NCI-H82 (cell line): ENCODE measurements around the gene BAD.

Experiments
- DNase-seq: peaks from one replicate; lab custom pipeline; 2025; lab: John Stamatoyannopoulos, UW

Gene BAD

DNA sequence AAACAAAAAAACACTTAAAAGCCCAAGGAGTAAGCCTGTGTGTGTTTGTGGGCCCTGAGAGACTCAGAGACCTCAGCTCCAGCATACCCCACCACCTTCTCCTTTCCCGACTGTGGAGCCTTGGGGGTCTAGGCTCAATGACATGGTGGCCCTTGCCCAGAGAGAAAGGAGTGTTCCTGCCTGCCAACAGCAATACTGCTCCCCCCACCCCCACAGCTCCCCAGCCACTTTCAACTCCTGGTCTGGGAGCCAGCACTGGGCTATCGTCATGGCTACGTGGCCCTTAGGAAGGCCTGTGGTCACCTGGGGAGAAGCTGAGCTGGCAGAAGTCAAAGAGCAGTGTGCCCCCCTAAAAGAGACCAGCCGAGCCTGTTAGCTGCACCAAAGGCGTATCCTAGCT, 40.4 kb downstream of the BAD start:
- DNase-seq: no peak

DNA sequence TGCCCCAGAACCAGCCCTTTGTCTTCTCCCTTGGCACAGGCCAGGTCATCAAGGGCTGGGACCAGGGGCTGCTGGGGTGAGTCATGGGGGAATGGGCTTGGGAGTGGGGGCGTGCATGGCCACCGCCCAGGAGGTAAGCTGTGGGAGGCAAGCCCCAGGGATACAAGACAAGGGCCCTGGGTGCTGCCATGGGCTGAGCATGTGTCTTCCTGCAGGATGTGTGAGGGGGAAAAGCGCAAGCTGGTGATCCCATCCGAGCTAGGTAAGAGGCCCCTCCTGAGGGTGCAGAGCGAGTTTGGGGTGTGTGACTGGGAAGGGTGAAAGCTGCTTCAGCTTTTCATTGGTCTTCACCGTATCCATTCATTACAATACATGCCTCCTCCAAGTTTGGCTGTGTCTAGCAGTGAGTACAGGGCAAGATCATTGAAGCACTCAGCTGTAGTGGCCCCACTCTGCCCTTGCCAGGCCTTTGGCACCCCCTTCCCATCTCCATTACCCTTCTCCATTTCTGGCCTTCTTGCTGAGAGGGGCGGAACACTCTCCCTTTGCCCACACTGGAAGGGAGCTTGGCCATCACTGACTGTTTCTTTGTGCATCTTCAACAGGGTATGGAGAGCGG, 41.1 kb downstream of the BAD start:
- no peak for DNase-seq

DNA sequence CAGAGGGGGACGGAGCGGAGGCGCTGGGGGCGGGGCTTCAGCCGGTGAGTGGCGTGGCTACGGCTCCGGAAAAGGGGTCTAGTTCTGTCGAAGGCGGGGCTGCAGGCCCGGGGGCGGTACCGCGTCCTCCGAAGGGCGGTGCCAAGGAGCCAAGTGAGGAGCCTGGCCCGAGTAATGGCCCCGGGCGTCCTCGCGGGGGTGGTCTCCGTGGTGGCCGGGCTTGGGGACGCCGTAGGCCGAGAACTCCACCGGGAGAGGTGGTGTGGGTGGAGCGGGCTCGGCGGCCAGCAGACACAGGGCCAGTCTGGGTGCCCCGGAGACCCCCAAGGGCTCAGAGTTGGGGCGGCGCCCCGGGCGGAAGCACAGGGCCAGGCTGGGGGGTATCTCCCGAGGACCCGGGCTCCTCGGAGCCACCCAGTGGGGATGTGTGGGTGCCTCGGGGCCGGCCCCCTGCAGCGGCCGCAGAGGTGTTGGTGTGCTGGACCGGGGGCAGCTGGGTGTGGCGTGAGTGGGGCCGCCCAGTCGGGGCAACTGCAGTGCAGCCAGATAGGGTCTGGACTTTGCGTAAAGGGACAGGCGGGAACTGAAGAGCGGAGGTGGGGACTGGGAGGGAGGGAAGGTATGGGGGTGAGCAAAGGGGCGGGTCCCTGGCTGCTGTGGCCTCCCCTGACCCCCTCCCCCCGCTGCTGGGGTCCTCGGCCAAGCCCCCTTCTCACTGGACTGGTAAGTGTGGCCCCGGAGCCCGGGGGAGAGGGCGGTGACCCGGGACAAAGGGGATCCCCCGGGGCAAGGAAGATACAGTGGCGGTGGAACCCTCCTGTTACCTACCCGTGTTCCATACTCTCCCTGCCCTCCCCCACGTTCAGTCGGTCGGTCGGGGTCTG, 42.7 kb downstream of the BAD start:
- DNase-seq: peak; percentile 63

DNA sequence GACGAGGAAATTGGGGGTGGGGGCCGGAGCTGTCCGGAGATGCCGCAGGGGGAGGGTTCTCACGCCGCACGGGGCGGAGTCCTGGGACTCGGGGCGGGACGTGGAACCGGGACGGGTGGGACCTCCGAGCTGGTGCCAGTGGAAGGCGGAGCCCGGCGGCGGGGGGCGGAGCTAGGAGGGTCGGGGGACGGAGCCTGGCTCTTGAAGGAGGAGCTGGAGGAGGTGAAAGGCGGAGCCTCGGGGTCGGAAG, 43.3 kb downstream of the BAD start:
- peak; percentile 98 for DNase-seq

DNA sequence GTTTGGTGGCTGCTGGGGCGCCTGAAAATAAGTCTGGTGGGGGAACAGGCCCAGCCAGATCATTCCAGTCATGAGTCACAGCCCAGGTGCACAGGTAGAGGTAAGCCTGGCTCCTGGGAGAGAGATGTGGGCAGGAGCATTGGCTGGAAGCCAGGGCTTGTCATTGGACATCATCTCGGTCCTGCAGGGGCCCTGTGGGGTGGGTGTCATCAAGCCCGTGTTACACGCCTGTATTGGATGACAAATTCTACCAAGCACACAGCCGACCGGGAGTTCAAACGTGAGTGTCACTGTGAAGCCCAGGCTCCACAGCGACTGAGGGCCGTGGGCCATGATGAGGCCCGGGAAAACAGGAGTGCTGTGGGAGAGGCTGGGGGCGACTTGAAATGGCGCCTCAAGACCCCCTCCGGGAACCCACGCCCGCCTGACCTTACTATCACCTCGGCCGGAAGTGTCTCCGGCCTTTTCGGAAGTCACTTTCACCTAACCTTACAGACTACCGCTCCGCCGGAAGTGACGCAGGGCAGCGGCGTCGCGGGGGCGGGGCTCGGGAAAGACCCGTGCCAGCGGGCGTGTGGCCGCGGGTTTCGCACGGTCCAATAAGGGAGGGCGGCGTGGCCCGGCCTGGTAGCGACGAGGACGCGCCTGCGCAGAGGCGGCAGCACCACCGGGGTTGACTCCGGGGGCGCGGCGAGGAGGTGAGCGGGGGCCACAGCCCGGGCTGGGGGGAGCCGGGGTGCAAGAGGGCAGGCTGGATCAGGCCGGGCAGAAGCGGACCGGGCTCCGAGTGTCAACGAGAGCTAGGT, 43.8 kb downstream of the BAD start, which contains the start of gene FKBP2:
Gene FKBP2, plus strand, starts transcription at position 661 of the 806 bp plus-strand sequence. CDS start 1,293 bp downstream, outside the sequence.
- peak; percentile 96 for DNase-seq

DNA sequence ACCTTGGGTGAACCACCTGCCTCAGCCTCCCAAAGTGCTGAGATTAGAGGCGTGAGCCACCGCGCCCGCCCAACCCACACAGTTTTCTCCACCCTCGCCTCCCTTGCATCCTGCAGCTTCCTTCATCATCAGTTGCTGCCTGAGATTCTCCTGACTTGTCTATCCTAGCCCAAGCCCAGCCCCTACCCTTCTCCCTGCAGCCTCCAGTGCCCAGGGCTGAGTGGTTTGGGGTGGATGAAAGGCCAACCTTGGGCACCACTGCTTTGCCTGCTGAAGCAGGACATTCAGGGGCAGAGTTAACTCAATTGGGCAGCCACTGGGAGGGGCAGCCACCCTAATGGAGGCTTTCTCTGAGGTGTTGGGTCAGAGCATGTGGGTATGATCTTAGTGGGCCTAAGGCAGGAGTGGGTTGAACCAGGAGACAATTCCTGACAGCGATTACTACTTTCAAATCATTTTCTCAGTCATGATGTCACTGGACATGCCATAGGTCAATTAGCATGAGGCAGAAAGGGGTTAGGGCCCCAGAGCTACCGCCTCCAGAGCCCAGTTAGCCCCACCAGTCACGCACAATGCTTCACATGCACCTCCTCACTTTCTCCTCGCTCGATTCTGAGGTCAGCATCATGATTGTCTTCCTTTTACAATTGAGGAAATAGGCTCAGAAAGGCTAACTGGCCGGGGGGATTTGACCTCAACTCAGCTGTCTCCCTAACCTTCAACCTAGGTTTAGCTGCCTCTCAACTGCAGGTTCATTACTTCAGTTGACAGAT, 44.6 kb downstream of the BAD start:
- DNase-seq: no peak

DNA sequence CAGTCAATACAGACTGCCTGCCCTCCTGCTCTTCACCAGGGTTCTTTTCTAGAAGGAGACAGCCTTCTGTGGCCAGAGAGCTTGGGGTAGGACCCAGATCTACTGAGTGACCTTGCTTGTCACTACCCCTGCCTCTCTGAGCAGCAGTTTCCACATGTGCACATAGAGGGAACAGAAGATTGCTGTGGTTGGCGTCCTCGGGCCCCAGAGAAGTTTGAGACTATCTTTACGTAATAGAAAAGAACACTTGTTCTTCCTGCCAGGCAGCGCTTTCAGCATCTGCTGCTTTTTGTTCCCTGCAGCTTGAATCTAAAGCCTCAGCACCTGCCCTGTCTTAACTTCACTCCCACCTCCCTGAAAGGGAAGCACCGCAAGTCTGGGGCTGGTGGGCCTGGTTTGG, 45.5 kb downstream of the BAD start:
- no peak for DNase-seq

DNA sequence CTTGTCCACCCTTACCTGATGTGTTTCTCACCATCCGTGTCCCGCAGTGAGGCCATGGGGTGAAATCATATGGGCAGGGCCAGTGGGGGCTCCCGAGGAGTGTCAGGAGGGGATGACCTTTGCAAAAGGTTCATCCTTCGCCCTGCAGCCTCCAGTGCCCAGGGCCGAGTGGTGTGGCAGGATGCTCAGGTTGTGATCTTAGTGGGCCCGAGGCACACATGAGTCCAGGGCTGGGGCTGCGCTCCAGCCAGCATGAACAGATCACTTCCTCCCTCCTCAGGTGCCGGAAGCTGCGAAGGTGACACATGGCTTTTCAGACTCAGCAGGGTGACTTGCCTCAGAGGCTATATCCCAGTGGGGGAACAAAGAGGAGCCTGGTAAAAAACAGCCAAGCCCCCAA, 46.4 kb downstream of the BAD start:
- DNase-seq: no peak

DNA sequence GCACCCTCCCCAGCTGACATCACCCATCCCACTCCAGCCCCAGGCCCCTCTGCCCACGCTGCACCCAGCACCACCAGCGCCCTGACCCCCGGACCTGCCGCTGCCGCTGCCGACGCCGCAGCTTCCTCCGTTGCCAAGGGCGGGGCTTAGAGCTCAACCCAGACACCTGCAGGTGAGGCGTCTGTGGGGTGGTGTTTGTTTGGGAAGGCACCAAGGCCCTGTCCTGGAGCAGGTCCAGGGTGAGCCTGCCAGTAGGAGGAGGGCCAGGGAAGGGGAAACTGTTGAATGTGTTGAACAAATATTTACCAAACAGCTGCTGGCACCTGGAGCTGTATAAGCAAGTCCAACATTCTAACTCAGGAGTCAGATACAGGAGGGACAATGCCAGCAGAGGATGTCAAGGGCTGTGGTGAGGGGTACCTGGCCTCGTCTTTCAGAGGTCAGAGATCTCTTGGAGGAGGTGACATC, 46.9 kb downstream of the BAD start:
- DNase-seq: no peak

DNA sequence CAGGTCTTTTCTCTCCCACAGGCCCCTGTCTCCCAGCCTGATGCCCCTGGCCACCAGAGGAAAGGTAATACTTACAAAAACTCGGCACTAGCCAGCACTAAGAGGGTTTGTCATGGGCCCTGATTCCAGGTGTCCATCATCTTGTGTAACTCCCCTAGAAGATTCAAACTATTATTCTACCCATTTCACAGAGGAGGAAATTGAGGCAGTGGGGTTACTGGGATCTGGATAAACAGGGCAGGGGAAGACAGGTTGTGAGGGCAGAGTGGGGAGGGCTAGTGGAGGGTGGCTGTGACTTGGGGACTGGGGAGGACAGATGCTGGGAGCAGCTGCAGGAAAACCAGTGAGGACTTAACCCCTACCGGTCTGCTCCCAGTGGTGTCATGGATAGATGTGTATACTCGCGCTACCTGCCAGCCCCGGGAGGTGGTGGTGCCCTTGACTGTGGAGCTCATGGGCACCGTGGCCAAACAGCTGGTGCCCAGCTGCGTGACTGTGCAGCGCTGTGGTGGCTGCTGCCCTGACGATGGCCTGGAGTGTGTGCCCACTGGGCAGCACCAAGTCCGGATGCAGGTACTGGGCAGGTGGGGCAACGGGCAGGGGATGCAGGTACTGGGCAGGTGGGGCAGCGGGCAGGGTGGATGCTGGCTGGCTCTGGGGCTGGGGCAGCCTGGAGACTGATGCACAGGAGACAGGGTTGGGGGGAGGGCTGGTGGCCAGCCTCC, 48.9 kb downstream of the BAD start:
- DNase-seq: no peak

DNA sequence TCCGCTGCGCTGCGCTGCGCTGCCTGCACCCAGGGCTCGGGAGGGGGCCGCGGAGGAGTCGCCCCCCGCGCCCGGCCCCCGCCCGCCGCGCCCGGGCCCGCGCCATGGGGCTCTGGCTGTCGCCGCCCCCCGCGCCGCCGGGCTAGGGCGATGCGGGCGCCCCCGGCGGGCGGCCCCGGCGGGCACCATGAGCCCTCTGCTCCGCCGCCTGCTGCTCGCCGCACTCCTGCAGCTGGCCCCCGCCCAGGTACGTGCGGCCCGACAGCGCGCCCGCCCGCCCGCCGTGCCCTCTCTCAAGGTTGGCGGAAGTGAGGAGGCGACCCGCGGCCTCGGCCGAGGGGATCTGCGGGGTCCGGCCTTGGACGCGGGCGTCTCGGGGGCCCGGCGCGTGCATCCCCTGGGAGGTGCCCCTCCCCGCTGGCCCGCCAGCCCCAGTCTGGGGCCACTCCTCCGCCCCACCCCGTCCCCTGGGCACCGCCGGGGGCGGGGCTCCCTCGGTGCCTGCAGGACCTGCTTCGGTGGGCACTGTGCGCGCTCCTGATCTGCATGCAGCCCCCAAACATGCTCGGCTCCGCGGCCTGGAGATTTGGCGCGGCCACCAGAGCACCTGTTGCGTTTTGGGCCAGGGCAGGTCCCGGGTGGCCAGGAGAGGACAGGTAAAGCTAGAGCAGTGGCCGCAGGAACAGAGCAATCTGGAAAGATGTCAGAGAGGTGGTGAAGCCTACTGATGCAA, 49.7 kb downstream of the BAD start:
- DNase-seq: peak; percentile 53

DNA sequence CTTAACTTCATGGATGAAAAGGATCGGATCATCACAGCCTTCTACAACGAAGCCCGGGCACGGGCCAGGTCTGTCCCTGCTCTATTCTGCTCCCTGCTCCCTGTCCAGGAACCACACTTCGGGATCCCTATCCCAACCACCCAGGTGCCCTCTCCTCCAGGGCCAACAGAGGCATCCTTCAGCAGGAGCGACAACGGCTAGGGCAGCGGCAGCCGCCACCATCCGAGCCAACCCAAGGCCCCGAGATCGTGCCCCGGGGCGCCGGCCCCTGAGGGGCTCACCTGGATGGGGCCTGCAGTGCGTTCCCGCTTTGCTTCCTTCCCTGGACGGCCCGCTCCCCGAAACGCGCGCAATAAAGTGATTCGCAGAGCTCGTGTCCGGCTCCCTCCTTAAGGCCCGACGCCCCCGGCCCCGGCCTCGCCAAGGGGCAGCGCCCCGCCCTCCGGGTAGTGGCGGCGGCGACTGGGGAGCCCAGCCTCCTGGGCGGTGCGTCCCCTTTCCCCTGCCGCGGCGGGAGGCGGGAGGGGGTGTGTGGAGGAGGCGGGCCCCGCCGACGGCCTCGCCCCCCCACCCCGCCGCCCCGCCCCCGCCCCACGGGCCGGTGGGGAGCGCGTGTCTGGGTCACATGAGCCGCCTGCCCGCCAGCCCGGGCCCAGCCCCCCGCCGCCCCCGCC, 50.4 kb downstream of the BAD start, which contains the start of gene VEGFB:
Gene VEGFB, plus strand, starts transcription at position 672 of the 674 bp plus-strand sequence. CDS start 250 bp downstream, outside the sequence.
- peak; percentile 76 for DNase-seq

DNA sequence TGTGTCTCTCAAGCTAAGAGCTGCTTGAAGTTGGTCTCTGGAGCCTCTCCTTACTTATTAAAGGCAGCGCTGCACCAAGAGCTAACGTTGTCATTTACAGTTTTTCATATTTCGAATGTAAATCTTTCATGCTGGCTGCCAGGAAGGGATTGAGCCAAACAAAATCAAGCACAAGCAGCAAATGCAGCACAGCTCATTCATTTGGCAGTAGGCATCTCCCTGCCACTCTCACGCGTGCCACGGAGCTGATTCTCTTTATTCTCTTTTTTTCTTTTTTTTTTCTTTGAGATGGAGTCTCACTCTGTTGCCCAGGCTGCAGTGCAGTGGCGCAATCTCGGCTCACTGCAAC, 51.5 kb downstream of the BAD start:
- no peak for DNase-seq

DNA sequence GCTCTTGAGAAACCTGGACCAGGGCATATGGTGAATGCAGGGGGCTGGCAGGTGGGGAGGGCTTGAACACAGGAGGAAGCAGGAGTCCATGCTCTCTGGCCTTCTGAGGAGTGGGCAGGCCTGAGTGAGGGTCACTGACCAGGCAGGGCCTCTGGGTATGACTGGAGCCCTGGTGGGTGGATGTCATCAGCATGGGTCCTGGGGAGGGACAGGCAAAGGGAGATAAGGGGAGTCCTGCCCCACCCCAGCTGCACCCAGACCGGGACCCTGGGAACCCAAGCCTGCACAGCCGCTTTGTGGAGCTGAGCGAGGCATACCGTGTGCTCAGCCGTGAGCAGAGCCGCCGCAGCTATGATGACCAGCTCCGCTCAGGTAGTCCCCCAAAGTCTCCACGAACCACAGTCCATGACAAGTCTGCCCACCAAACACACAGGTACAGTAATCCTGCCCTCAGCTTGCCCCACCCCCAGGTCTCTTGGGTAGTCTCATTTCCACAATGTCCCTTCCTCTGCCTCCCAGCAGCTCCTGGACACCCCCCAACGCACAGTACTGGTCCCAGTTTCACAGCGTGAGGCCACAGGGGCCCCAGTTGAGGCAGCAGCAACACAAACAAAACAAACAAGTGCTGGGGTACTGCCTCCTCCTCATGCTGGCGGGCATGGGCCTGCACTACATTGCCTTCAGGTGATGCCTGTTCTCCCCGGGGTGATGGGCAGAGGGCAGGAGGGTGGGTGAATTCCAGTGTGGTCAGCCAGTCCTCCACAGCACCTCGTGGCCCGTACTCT, 52.1 kb downstream of the BAD start:
- DNase-seq: no peak

DNA sequence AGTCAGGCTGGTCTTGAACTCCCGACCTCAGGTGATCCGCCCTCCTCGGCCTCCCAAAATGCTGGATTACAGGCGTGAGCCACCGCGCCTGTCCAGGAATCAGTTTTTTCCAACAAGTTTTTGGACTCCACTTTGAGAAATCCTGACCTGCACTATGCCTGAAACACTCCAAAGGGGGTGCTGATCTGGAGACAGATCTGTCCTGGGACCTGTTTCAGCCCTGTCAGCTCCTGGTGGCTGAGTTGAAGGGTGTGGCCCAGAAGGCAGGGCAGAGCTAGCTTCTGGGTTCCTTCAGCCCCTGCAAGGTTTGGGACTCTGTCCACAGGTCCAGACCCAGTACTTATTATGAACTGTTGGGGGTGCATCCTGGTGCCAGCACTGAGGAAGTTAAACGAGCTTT, 52.9 kb downstream of the BAD start:
- DNase-seq: no peak

DNA sequence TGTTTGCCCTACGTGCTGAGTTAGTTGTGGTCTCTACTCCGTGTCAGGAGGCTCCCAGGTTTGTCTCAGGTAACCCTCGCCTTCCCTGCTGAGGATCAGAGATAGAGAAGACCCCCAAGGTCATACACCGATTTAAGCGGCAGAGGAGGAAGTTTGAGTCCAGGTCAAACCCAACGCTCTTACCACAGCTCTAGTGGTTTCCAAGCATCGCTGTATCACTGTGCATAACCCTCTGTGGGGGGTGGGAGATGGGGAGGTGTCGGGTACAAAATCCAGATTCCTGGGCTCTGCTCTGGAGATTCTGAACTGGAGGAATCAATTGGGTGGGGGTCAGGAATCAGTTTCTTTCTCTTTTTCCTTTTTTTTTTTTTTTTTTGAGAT, 53.5 kb downstream of the BAD start:
- DNase-seq: no peak

DNA sequence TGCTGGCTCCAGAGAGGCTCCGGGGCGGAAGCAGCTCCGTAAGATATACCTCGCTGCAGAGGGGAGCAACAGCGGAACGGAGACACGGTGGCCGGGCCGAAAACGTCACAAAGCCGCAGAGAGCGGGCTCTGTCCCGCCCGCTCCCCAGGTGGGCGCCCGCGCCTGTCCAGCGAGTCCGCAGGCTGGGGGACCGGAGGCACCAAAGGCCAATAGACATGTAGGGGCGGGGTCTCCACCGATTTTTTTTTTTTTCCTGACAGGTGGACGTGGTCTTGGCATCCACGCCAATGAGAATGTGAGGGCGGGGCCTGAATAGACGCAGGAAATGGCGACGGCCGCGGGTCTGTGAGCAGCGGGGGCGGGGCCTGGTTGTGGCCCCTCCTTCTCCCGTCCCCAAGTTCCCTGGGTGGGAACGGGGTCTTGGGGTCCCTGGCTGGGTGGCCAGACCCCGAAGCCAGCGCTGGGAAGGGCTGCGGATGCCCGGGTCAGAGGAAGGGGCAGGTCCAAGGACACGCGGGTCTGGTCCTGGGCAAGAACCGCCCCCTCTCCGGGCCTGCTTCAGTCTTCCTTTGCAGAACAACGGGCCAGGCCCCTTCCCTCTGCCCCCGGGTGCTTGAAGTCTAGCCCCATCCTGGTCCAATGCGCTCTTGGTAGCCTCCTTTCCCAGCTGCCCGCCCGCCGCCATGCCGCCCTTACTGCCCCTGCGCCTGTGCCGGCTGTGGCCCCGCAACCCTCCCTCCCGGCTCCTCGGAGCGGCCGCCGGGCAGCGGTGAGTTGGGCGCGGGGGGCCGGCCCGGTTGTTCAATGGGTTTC, 54.1 kb downstream of the BAD start, which contains the start of gene DNAJC4:
Gene DNAJC4, plus strand, starts transcription at position 378 of the 814 bp plus-strand sequence. Its CDS starts 307 bp downstream, at position 685.
- DNase-seq: peak; percentile 97

DNA sequence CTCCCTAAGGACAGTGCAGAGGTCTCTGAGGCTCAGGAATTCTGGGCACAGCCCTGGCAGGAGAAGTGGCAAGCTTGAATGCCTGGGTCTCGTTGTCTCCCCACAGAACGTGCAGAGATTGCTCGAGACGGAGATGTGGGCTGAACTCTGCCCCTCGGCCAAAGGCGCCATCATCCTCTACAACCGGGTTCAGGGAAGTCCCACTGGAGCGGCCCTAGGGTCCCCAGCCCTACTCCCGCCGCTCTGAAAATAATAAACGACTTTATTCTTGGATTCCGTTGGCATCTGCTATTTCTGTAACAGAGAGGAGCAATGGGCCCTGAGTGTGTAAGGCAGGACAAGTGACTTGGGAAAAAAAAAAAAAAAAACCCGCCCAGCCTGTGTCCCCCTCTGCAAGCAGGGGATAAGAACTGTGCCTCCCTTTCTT, 54.7 kb downstream of the BAD start:
- DNase-seq: no peak
